ENCODE results near the gene LOXL4. TPM values are rescaled to one million over a fixed set of nuclear protein-coding genes. Genes with fewer than 3 reads are reported as not detected.

Gene LOXL4
- total RNA-seq, 1 experiment from 2014 or later, result 0.13 TPM

- no peaks in the 10 kb centered on the region for H3K9me3 Mint-ChIP-seq
- no peaks in the 10 kb centered on the region for H3K79me1 ChIP-seq (ENCODE audit: insufficient read depth, low read depth, low read length, poor library complexity, severe bottlenecking)
- no peak overlapping the region for H4K91ac ChIP-seq (ENCODE audit: insufficient read length, low read depth, low read length)
- no peak overlapping the region for H2BK15ac ChIP-seq (ENCODE audit: low read depth, low read length)
- no peak overlapping the region for H3K23ac ChIP-seq (ENCODE audit: insufficient read length, low read depth, low read length)
- no peak overlapping the region for H3K56ac ChIP-seq (ENCODE audit: insufficient read length, low read depth, low read length)
- H3K4ac ChIP-seq (ENCODE audit: low read depth, low read length), result no peak overlapping the region
- DNase-seq, result no peak
- H3K9me3 ChIP-seq (ENCODE audit: control insufficient read depth, low read depth, low read length), result no peaks in the 10 kb centered on the region
- H4K5ac ChIP-seq (ENCODE audit: insufficient read length, low read depth, low read length), result no peak overlapping the region
- H3T11ph ChIP-seq (ENCODE audit: low read length), result no peak overlapping the region
- no peak overlapping the region for H2BK120ac ChIP-seq (ENCODE audit: low read depth, low read length, poor library complexity, severe bottlenecking)
- H2BK20ac ChIP-seq (ENCODE audit: low read depth, low read length, poor library complexity, severe bottlenecking), result no peak overlapping the region
- H4K20me1 ChIP-seq (ENCODE audit: control insufficient read depth, insufficient read depth, insufficient read length), result no peaks in the 10 kb centered on the region
- no peaks in the 10 kb centered on the region for H3K4me1 Mint-ChIP-seq
- H3K27me3 Mint-ChIP-seq (ENCODE audit: low read depth), result no peaks in the 10 kb centered on the region
- H4K8ac ChIP-seq (replicated peaks; ENCODE audit: insufficient read length, low read depth, low read length), result no peak overlapping the region
- peaks cover 0 to 4% (median 0%) of the 10 kb centered on the region in 3 experiments; a peak in 1 of 7 replicates for H3K36me3 Mint-ChIP-seq (ENCODE audit: insufficient read depth in 1 of 3, low read depth in 3 of 3)
- no peak overlapping the region for H2AK5ac ChIP-seq (ENCODE audit: insufficient read length, low read length)
- no peaks in the 10 kb centered on the region for H3K27me3 ChIP-seq (ENCODE audit: insufficient read depth, low read length)
- H2BK12ac ChIP-seq (ENCODE audit: insufficient read length, low read depth, low read length), result no peak overlapping the region
- H3K4me3 Mint-ChIP-seq, result no peak overlapping the region
- H3K14ac ChIP-seq (ENCODE audit: insufficient read depth, low read length), result no peak overlapping the region
- WGBS (ENCODE audit: extremely low coverage, insufficient read length, low lambda C conversion rate), result no CpG with 5 or more reads among the region's 9 CpGs
- H3K4me2 ChIP-seq (ENCODE audit: insufficient read depth, insufficient read length, low read length), result no peak overlapping the region
- no peak overlapping the region for H3K18ac ChIP-seq (ENCODE audit: insufficient read length, low read depth, low read length)
- H3K27ac ChIP-seq (ENCODE audit: insufficient read length, low read depth, low read length), result no peak overlapping the region
- H3K4me1 ChIP-seq (ENCODE audit: insufficient read depth, low read length), result no peaks in the 10 kb centered on the region
- no peak overlapping the region; a peak in 1 of 7 replicates for H3K27ac Mint-ChIP-seq
- H3K9ac ChIP-seq (ENCODE audit: extremely low read depth, insufficient read length, low read length), result no peak overlapping the region
- TF ChIP-seq CTCF (conservative IDR thresholded peaks at IDR 0.05), result no peak
- H3K23me2 ChIP-seq (ENCODE audit: insufficient read length, low read depth, low read length, poor library complexity, severe bottlenecking), result no peaks in the 10 kb centered on the region
- no peaks in the 10 kb centered on the region for H3K79me2 ChIP-seq (ENCODE audit: insufficient read depth, low read length)
- no peak overlapping the region for H2AFZ ChIP-seq (ENCODE audit: low read length)
- no peak overlapping the region for H2BK5ac ChIP-seq (ENCODE audit: insufficient read length, low read length)
Measured at GRCh38 chr10:98260350-98260749, 7.6 kb downstream of the LOXL4 start.

All from H9 (cell line).